ES-I3 (cell line): ENCODE measurements around the gene ZYG11A.
"Not testable (repeated sequence)": the region's sequence is repeated elsewhere in the genome, so short reads cannot be mapped to it uniquely, and the experiment has no call there.

ENCODE experiments used
- H3K36me3 ChIP-seq: 2 replicates; pipeline ENCODE4 v1.6.1; 2013; ENCODE audit warnings: mild to moderate bottlenecking, low read length, control low read depth, moderate library complexity; ENCODE audit not compliant: insufficient read depth
- H3K4me1 ChIP-seq: 2 replicates; pipeline ENCODE4 v1.6.1; 2013; ENCODE audit warnings: mild to moderate bottlenecking, control low read depth, low read length; ENCODE audit not compliant: insufficient read depth
- H3K9ac ChIP-seq: 2 replicates; pipeline ENCODE4 v1.6.1; 2013; ENCODE audit warnings: low read depth, mild to moderate bottlenecking, low read length, moderate library complexity
- H3K9me3 ChIP-seq: 2 replicates; pipeline ENCODE4 v1.6.1; 2013; ENCODE audit warnings: mild to moderate bottlenecking, low read length, moderate library complexity; ENCODE audit not compliant: control insufficient read depth, insufficient read depth

ZYG11A gene

GRCh38 chr1:52855584-52855983, 13.0 kb downstream of the ZYG11A start:
- Histone ChIP-seq H3K9ac (no peak overlapping the region), H3K9me3 (no peaks in the 10 kb centered on the region), H3K36me3 (no peaks in the 10 kb centered on the region; the same call in 1 of the 2 replicates), H3K4me1 (no peaks in the 10 kb centered on the region)

DNA sequence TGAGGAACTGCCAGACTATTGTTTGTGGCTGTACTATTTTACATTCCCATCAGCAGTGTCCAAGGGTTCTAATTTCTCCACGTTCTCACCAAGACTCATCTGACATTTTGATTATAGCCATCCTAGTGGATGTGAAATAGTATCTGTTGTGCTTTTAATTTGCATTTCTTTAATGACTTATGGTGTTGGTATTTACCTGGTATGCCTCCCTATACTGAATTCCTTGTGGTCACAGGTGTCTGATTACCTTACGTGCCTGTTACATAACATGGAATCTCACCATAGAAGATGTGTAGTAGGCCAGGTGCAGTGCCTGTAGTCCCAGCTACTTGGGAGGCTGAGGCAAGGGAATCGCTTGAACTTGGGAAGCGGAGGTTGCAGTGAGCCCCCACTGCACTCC, 13.5 kb downstream of the ZYG11A start:
- Histone ChIP-seq H3K4me1 (no peaks in the 10 kb centered on the region), H3K9me3 (no peaks in the 10 kb centered on the region), H3K9ac (no peak overlapping the region), H3K36me3 (no peaks in the 10 kb centered on the region; the same call in 1 of the 2 replicates)

- Histone ChIP-seq H3K9ac (no peak overlapping the region), H3K9me3 (no peaks in the 10 kb centered on the region), H3K36me3 (no peaks in the 10 kb centered on the region; the same call in 1 of the 2 replicates), H3K4me1 (no peaks in the 10 kb centered on the region)
These were observed 14.9 kb downstream of the ZYG11A start for GRCh38 chr1:52857443-52857842.

GRCh38 chr1:52862666-52863458, 20.3 kb downstream of the ZYG11A start:
- H3K36me3 ChIP-seq = no peaks in the 10 kb centered on the region; the same call in 1 of the 2 replicates
- no peaks in the 10 kb centered on the region for H3K9me3 ChIP-seq
- no peak overlapping the region for H3K9ac ChIP-seq
- H3K4me1 ChIP-seq = no peaks in the 10 kb centered on the region

DNA sequence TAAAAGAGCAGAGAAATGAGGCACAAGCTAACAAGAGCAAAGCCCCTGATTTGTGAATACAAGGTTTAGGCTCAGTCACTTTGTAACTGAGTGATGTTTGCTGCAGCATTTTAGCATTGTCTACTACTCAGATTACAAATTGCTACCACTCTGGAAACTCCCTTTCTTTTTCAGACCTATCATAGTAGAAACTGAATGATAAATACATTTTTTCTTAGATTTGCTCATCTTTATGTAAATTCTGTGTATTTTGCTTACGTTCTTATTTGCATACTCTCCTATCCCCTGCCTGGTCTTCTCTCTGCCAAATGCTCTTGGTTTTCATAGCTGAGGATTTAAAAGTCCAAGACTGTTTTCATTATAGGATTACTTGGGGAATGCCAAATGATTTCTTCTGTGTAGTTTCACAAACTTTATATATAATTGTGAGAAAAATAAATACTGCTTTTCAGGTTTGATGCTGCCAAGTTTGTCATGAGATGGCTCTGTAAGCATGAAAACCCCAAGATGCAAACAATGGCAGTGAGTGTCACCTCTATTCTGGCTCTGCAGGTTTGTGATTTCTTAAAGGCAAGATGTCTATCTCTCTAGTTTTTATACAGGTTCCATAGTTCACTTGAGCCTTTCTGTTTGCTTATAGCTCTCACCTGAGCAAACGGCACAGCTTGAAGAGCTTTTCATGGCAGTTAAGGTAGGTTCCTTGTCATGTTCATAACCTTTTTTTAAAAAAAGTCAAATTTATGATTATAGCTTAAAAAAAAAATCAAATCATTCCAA, 24.7 kb downstream of the ZYG11A start:
- no peaks in the 10 kb centered on the region for H3K9me3 ChIP-seq
- no peaks in the 10 kb centered on the region; the same call in 1 of the 2 replicates for H3K36me3 ChIP-seq
- no peaks in the 10 kb centered on the region for H3K4me1 ChIP-seq
- H3K9ac ChIP-seq = no peak overlapping the region

- H3K36me3 ChIP-seq, H3K4me1 ChIP-seq, H3K9ac ChIP-seq, H3K9me3 ChIP-seq: not testable (repeated sequence)
These were observed 27.2 kb downstream of the ZYG11A start for GRCh38 chr1:52869727-52870126.

DNA sequence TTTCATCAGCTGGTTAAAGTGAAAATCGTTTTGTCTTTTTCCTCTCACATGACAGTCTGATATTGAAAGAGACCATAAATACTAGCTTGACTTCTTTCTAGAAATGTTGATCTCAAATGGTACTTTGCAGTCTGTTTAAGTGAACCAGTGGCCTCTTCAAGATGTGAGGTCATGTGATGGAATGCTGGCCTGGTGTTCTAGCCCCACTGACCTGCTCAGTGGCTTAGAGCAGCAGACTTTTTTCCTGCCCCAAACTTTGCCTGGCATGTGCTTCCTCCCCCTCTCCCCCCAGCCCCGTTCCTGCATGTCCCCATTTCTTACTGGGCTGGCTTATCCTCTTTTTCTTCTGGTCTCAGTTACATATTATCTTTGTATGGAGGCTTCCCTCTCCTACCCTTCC, 34.3 kb downstream of the ZYG11A start:
- H3K9ac ChIP-seq = no peak overlapping the region
- H3K36me3 ChIP-seq = 0 out of 2 replicates have a peak, but pooled peaks cover 4% of the 10 kb centered on the region
- no peaks in the 10 kb centered on the region; the same call in 1 of the 2 replicates for H3K9me3 ChIP-seq
- peaks cover 17% of the 10 kb centered on the region for H3K4me1 ChIP-seq

- Histone ChIP-seq H3K36me3 (0 out of 2 replicates have a peak, but pooled peaks cover 4% of the 10 kb centered on the region), H3K9me3 (no peaks in the 10 kb centered on the region; the same call in 1 of the 2 replicates), H3K4me1 (peaks cover 17% of the 10 kb centered on the region), H3K9ac (no peak overlapping the region)
These were observed 35.0 kb downstream of the ZYG11A start for GRCh38 chr1:52877554-52877953.

DNA sequence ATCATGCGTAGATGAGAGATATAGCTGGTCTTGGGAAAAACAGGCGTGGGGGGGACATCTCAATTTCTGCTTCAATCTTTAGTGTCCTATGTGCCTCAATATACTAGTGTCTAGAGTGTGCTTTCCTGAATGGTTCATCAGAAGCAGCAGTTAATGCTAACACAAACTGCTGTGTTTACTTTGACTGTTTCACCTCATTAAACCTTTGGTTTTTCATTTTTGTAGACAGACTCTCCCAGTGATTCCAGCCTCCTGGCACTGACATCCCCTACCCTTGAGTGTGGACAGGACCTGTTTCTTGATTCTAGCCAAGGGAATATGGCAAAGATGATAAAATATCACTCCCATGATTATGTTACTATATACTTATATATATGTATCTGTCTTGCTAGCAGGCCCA, 37.6 kb downstream of the ZYG11A start:
- 0 out of 2 replicates have a peak, but pooled peaks cover 4% of the 10 kb centered on the region for H3K36me3 ChIP-seq
- peaks cover 17% of the 10 kb centered on the region for H3K4me1 ChIP-seq
- H3K9me3 ChIP-seq = no peaks in the 10 kb centered on the region; the same call in 1 of the 2 replicates
- no peak overlapping the region for H3K9ac ChIP-seq

GRCh38 chr1:52887483-52887882, 44.9 kb downstream of the ZYG11A start:
- H3K9ac ChIP-seq = no peak overlapping the region

GRCh38 chr1:52892424-52893215, 50.1 kb downstream of the ZYG11A start:
- Histone ChIP-seq H3K9me3 (no peaks in the 10 kb centered on the region), H3K9ac (no peak overlapping the region), H3K36me3 (peaks cover 20% of the 10 kb centered on the region), H3K4me1 (no peaks in the 10 kb centered on the region)

More at GRCh38 chr1:52887483-52887882, 44.9 kb downstream of the ZYG11A start:
- no peaks in the 10 kb centered on the region for H3K9me3 ChIP-seq
- peaks cover 3% of the 10 kb centered on the region for H3K36me3 ChIP-seq
- no peaks in the 10 kb centered on the region for H3K4me1 ChIP-seq

DNA sequence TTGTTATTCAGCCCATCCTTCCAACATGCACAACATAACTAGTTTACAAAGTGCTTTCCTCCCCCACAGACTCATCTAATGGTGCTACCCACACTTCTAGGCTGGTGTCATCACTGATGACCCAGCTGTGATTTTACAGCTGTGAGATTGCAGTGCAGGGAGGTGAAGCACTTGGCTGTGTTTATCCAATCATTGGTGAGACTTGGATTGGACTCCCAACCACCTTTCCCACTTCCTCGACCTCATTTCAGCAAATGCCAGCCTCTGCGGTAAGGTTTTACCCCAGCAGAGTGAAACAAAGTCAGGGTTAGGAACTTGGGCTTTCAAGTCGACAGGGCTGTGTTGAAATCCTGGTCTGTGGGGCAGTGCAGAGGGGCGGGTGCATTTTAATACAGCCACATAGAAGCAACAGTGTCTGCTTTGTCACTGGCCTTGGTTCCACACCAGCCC, 56.9 kb downstream of the ZYG11A start:
- Histone ChIP-seq H3K4me1 (peaks cover 9% of the 10 kb centered on the region), H3K36me3 (peaks cover 17% of the 10 kb centered on the region; the same call in 1 of the 2 replicates), H3K9me3 (no peaks in the 10 kb centered on the region), H3K9ac (no peak overlapping the region)

DNA sequence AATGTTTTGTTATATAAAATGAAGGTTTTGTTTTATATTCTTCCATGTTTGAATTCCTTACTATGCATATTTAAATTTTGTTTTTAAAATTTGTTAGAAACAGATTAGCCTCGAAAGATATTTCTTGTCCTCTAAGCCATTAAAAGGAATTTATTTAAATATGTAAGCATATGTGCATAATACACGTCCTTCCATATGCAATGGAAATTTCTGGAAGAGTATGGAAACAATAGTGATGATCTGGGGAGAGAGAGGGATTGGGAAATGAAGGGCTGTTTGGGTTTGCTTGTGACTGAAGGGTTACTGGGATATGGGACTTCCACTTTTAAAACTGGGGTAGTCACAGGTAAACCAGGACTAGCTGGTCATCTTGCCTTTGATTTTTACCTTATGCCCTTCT, 57.8 kb downstream of the ZYG11A start:
- Histone ChIP-seq H3K9ac (no peak overlapping the region), H3K36me3 (peaks cover 17% of the 10 kb centered on the region; the same call in 1 of the 2 replicates), H3K4me1 (peaks cover 19% of the 10 kb centered on the region), H3K9me3 (no peaks in the 10 kb centered on the region)

- H3K36me3 ChIP-seq = peaks cover 8% of the 10 kb centered on the region; the same call in 1 of the 2 replicates
- H3K4me1 ChIP-seq = peaks cover 28% of the 10 kb centered on the region
- H3K9ac ChIP-seq = no peak overlapping the region
- no peaks in the 10 kb centered on the region for H3K9me3 ChIP-seq
These were observed 58.8 kb downstream of the ZYG11A start for GRCh38 chr1:52901384-52901783.
